IMR-90 (cell line): ENCODE measurements around the gene MBTPS1. TPM values are rescaled to one million over a fixed set of nuclear protein-coding genes. Genes with fewer than 3 reads are reported as not detected.

Experiments used
- ATAC-seq: fragments of 200-7000 bp; cut with Tn5 transposase; 2 replicates; pipeline ENCODE4 v1.9.1; 2020; ENCODE audit warnings: low read depth, mild to moderate bottlenecking, moderate library complexity
- BruUV-seq: library from RNA; stranded (reverse); fragments of 400-500 nt; replicated peaks from 2 replicates; lab custom pipeline; 2021; lab: Mats Ljungman, UMichigan
- CTCF ChIA-PET: fragments of 300-600 bp; formaldehyde crosslinking; extraction: SDS; loops from one replicate; lab custom pipeline; 2021; ENCODE audit warnings: antibody characterized with exemption; lab: Yijun Ruan, JAX
- POLR2A ChIA-PET: fragments of 300-600 bp; sonication (Branson Sonifier 250); formaldehyde crosslinking; loops from one replicate; lab custom pipeline; 2022; ENCODE audit warnings: antibody characterized with exemption; ENCODE audit not compliant: unreplicated experiment; lab: Charles Lee
- DNase-seq: peaks from one replicate; pipeline ENCODE4 v3.0.0; 2013
- H2AFZ ChIP-seq: replicated peaks from 2 replicates; pipeline ENCODE3; 2013; ENCODE audit warnings: low read length, mild to moderate bottlenecking; ENCODE audit not compliant: poor library complexity
- H2AK5ac ChIP-seq: 2 replicates; pipeline ENCODE4 v1.6.1; 2013; ENCODE audit warnings: low read depth, low read length, inconsistent platforms
- H2AK9ac ChIP-seq: replicated peaks from 2 replicates; pipeline ENCODE3; 2013; ENCODE audit warnings: mild to moderate bottlenecking, low read depth, low read length, moderate library complexity; ENCODE audit not compliant: poor library complexity
- H2BK120ac ChIP-seq: 2 replicates; pipeline ENCODE4 v1.6.1; 2013; ENCODE audit warnings: low read depth, low read length, inconsistent platforms
- H2BK15ac ChIP-seq: 3 replicates; pipeline ENCODE4 v1.6.1; 2013; ENCODE audit warnings: low read depth, low read length, inconsistent platforms
- H2BK20ac ChIP-seq: 2 replicates; pipeline ENCODE4 v1.6.1; 2013; ENCODE audit warnings: low read depth, mild to moderate bottlenecking, inconsistent platforms, low read length, moderate library complexity
- H2BK5ac ChIP-seq: 2 replicates; pipeline ENCODE4 v1.6.1; 2013; ENCODE audit warnings: mild to moderate bottlenecking, low read depth, low read length, inconsistent platforms; ENCODE audit not compliant: poor library complexity, severe bottlenecking
- H3K14ac ChIP-seq: replicated peaks from 2 replicates; pipeline ENCODE4 v1.6.1; 2013; ENCODE audit warnings: low read depth, low read length, inconsistent platforms
- H3K18ac ChIP-seq: 2 replicates; pipeline ENCODE4 v1.6.1; 2013; ENCODE audit warnings: low read depth, low read length, control low read depth
- H3K23ac ChIP-seq: 2 replicates; pipeline ENCODE4 v1.6.1; 2013; ENCODE audit warnings: low read depth, low read length, inconsistent platforms
- H3K27ac ChIP-seq: 2 replicates; pipeline ENCODE4 v1.5.1; 2013; ENCODE audit warnings: mild to moderate bottlenecking, control low read depth, low read length; ENCODE audit not compliant: insufficient read depth
- H3K27me3 ChIP-seq: 2 replicates; pipeline ENCODE4 v1.6.1; 2013; ENCODE audit warnings: low read length; ENCODE audit not compliant: control insufficient read depth, insufficient read depth
- H3K36me3 ChIP-seq: 2 replicates; pipeline ENCODE4 v1.6.1; 2013; ENCODE audit warnings: low read length, mixed read lengths; ENCODE audit not compliant: control insufficient read depth, insufficient read depth
- H3K4ac ChIP-seq: 2 replicates; pipeline ENCODE4 v1.6.1; 2013; ENCODE audit warnings: low read depth, low read length, inconsistent platforms
- H3K4me1 ChIP-seq: 2 replicates; pipeline ENCODE4 v1.6.1; 2013; ENCODE audit warnings: low read length, mixed read lengths; ENCODE audit not compliant: control insufficient read depth, insufficient read depth
- H3K4me2 ChIP-seq: 2 replicates; pipeline ENCODE4 v1.6.1; 2013; ENCODE audit warnings: low read depth, mild to moderate bottlenecking, control low read depth, low read length, moderate library complexity
- H3K4me3 ChIP-seq: 2 replicates; pipeline ENCODE4 v1.5.1; 2013; ENCODE audit warnings: low read depth, mild to moderate bottlenecking, control low read depth, low read length, moderate library complexity; ENCODE audit not compliant: insufficient read depth
- H3K56ac ChIP-seq: 2 replicates; pipeline ENCODE4 v1.6.1; 2013; ENCODE audit warnings: low read length, inconsistent platforms; ENCODE audit not compliant: insufficient read depth; ENCODE audit errors: extremely low read depth
- H3K79me1 ChIP-seq, 2 experiments: 2 replicates each; pipeline ENCODE4 v1.6.1; 2013; ENCODE audit warnings: low read length in 2 of 2, inconsistent platforms in 1 of 2, low read depth in 1 of 2
- H3K9ac ChIP-seq: 2 replicates; pipeline ENCODE4 v1.6.1; 2013; ENCODE audit warnings: low read depth, low read length, control low read depth
- H3K9me1 ChIP-seq: 2 replicates; pipeline ENCODE4 v1.6.1; 2013; ENCODE audit warnings: low read length, inconsistent platforms; ENCODE audit not compliant: insufficient read depth
- H3K9me3 ChIP-seq: 2 replicates; pipeline ENCODE4 v1.6.1; 2013; ENCODE audit warnings: low read length; ENCODE audit not compliant: control insufficient read depth, insufficient read depth
- H4K20me1 ChIP-seq: 2 replicates; pipeline ENCODE4 v1.6.1; 2013; ENCODE audit warnings: low read length, inconsistent platforms; ENCODE audit not compliant: insufficient read depth
- H4K5ac ChIP-seq: 2 replicates; pipeline ENCODE4 v1.6.1; 2013; ENCODE audit warnings: mild to moderate bottlenecking, low read depth, low read length, control low read depth
- H4K8ac ChIP-seq, 2 experiments: 2 replicates each; pipeline ENCODE4 v1.6.1; 2013; ENCODE audit warnings: low read depth in 2 of 2, low read length in 2 of 2, control low read depth in 1 of 2, inconsistent platforms in 1 of 2
- H4K91ac ChIP-seq: 2 replicates; pipeline ENCODE4 v1.6.1; 2013; ENCODE audit warnings: low read depth, low read length, inconsistent platforms; ENCODE audit not compliant: insufficient read depth
- MAFK ChIP-seq: IDR thresholded peaks from 2 replicates; pipeline ENCODE4 v1.6.1; 2012; ENCODE audit warnings: low read depth, low read length, improper control_type of control experiment
- NFE2L2 ChIP-seq: fragments of 150-350 bp; IDR thresholded peaks from 2 replicates; pipeline ENCODE4 v1.6.1; 2016; ENCODE audit warnings: low read depth, mild to moderate bottlenecking, low read length
- POLR2A ChIP-seq: IDR thresholded peaks from 2 replicates; pipeline ENCODE4 v1.6.1; 2012; ENCODE audit warnings: mild to moderate bottlenecking, low read depth, low read length
- RCOR1 ChIP-seq: IDR thresholded peaks from 2 replicates; pipeline ENCODE4 v1.6.1; 2012; ENCODE audit warnings: mild to moderate bottlenecking, low read length, improper control_type of control experiment; ENCODE audit not compliant: insufficient replicate concordance
- RFX5 ChIP-seq: IDR thresholded peaks from 2 replicates; pipeline ENCODE4 v1.8.0; 2012; ENCODE audit warnings: low read depth, mild to moderate bottlenecking, low read length, moderate library complexity
- WGBS, 2 experiments: methylation state at CpG; one replicate each; pipeline versions ENCODE4 v1.1.5 to v1.1.7; 2013; ENCODE audit warnings: missing lambda C conversion rate in 2 of 2; ENCODE audit not compliant: insufficient read length in 1 of 2; ENCODE audit errors: extremely low coverage in 2 of 2; 5-methylcytosine and 5-hydroxymethylcytosine counted together
- dilution Hi-C: fragments of 300-500 bp; cut with HindIII; formaldehyde crosslinking; loops from one replicate; pipeline ENCODE4 v1.14.3; 2018; ENCODE audit warnings: low sequenced_read_pairs; ENCODE audit not compliant: unreplicated experiment
- in situ Hi-C: fragments of 300-500 bp; cut with MboI; formaldehyde crosslinking; loops from 3 replicates; pipeline ENCODE4 v1.14.3; 2019; ENCODE audit warnings: low sequenced_read_pairs, inconsistent platforms, mixed read lengths
- intact Hi-C: fragments of 100-400 bp; cut with micrococcal nuclease; formaldehyde crosslinking; loops from 2 replicates; pipeline ENCODE4 v1.10.0; 2022
- polyA plus RNA-seq, 3 experiments: library from polyadenylated mRNA; depleted of rRNA; stranded (reverse); fragments of >200 nt; gene quantifications; 2 replicates each; pipeline ENCODE4 v1.2.3, GENCODE V29; 2012; ENCODE audit warnings: low replicate concordance in 1 of 3
- total RNA-seq: library from RNA; depleted of rRNA; stranded (reverse); fragments of >200 nt; gene quantifications from 2 replicates; pipeline ENCODE4 v1.2.3, GENCODE V29; 2012
- TF ChIP-seq, protein P1 (sequence below): fragments of 150-350 bp; IDR thresholded peaks from 2 replicates; pipeline ENCODE4 v1.6.1; 2016; ENCODE audit warnings: low read depth, mild to moderate bottlenecking, low read length, moderate library complexity, borderline replicate concordance
- TF ChIP-seq, protein P2 (sequence below): conservative IDR thresholded peaks from 2 replicates; pipeline ENCODE4 v1.5.1; 2012; ENCODE audit warnings: mild to moderate bottlenecking, low read depth, low read length, improper control_type of control experiment

The MBTPS1 gene
- total and polyA plus RNA-seq, 2 of the 4 experiments (the other 2 are of a cell fraction): 59.0 to 70.4 TPM

DNA sequence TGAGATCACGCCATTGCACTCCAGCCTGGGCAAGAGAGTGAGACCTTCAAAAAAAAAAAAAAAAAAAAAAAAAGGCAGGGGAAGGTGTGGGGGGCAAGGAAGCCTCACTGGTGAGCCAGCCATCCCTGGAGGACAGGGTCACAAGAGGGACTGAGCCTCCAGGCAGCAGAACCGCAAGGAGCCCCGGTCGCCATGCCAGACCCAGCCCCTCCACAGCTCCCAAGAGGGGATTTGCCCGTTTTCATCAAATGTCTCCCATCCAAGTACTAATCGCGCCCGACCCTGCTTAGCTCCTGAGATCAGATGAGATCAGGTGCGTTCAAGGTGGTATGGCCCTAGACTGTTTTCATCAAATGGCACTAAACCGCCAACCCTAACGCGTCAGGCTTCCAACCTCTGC lies 77.0 kb downstream of the MBTPS1 start:
- in situ Hi-C loops (no loop called here), dilution Hi-C loops (no loop called here), intact Hi-C loops (loop anchor here (5.0 kb wide), 1 partner anchor 72 kb away; the partner anchor contains the start of gene NECAB2)
- DNase-seq: no peak
- H3K23ac ChIP-seq: no peak overlapping the region
- H3K27me3 ChIP-seq: peaks cover 66% of the 10 kb centered on the region
- peaks cover 13% of the 10 kb centered on the region for H3K9me3 ChIP-seq
- no peak overlapping the region for H3K9ac ChIP-seq
- H3K36me3 ChIP-seq: no peaks in the 10 kb centered on the region
- no peak overlapping the region for H3K4me2 ChIP-seq
- H3K14ac ChIP-seq: no peak overlapping the region
- no peaks in the 10 kb centered on the region for H3K4me1 ChIP-seq
- no peaks in the 10 kb centered on the region for H4K20me1 ChIP-seq
- no peak overlapping the region for H4K91ac ChIP-seq
- no peaks in the 10 kb centered on the region for H3K9me1 ChIP-seq
- H2BK120ac ChIP-seq: no peak overlapping the region
- BruUV-seq: no TSS peak
- no peak overlapping the region for H3K27ac ChIP-seq
- no peak for ATAC-seq
- H2BK20ac ChIP-seq: no peak overlapping the region
- WGBS, 2 experiments: 83% methylated on average over 7 of the region's 12 CpGs; no CpG with 5 or more reads in 1 of the 2 experiments
- no peak overlapping the region for H2AK5ac ChIP-seq
- POLR2A ChIA-PET: no interaction called here
- no peak overlapping the region for H3K4me3 ChIP-seq
- H3K79me1 ChIP-seq: no peaks in the 10 kb centered on the region
- no peak overlapping the region for H2BK15ac ChIP-seq
- no peak overlapping the region for H4K8ac ChIP-seq
- no peak overlapping the region for H3K56ac ChIP-seq
- H2AFZ ChIP-seq: no peak overlapping the region
- no peak overlapping the region for H3K4ac ChIP-seq
- H2BK5ac ChIP-seq: no peak overlapping the region
- CTCF ChIA-PET: interaction anchor here (0.9 kb wide), 1 partner anchor 26 kb away, joined by 3 read pairs; no protein-coding TSS in a partner anchor
- no peak overlapping the region for H3K18ac ChIP-seq
- no peak overlapping the region for H4K5ac ChIP-seq
- TF ChIP-seq, protein P1, sequence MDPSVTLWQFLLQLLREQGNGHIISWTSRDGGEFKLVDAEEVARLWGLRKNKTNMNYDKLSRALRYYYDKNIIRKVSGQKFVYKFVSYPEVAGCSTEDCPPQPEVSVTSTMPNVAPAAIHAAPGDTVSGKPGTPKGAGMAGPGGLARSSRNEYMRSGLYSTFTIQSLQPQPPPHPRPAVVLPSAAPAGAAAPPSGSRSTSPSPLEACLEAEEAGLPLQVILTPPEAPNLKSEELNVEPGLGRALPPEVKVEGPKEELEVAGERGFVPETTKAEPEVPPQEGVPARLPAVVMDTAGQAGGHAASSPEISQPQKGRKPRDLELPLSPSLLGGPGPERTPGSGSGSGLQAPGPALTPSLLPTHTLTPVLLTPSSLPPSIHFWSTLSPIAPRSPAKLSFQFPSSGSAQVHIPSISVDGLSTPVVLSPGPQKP: no peak
- TF ChIP-seq NFE2L2 (no peak), RCOR1 (no peak), RFX5 (no peak), POLR2A (no peak), MAFK (no peak)
- TF ChIP-seq, protein P2, sequence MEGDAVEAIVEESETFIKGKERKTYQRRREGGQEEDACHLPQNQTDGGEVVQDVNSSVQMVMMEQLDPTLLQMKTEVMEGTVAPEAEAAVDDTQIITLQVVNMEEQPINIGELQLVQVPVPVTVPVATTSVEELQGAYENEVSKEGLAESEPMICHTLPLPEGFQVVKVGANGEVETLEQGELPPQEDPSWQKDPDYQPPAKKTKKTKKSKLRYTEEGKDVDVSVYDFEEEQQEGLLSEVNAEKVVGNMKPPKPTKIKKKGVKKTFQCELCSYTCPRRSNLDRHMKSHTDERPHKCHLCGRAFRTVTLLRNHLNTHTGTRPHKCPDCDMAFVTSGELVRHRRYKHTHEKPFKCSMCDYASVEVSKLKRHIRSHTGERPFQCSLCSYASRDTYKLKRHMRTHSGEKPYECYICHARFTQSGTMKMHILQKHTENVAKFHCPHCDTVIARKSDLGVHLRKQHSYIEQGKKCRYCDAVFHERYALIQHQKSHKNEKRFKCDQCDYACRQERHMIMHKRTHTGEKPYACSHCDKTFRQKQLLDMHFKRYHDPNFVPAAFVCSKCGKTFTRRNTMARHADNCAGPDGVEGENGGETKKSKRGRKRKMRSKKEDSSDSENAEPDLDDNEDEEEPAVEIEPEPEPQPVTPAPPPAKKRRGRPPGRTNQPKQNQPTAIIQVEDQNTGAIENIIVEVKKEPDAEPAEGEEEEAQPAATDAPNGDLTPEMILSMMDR: no peak
- no peak overlapping the region for H2AK9ac ChIP-seq
